ENCODE data around the gene RELN.
"Not testable (repeated sequence)": the region's sequence is repeated elsewhere in the genome, so short reads cannot be mapped to it uniquely, and the experiment has no call there.

RELN gene

GRCh38 chr7:103564416-103564815, 425.0 kb downstream of the RELN start:
- DNase-seq (ENCODE audit: low spot score) = no peak

GRCh38 chr7:103560136-103560535, 429.3 kb downstream of the RELN start:
- DNase-seq (ENCODE audit: low spot score) = no peak

GRCh38 chr7:103551016-103551415, 438.4 kb downstream of the RELN start:
- no peak for DNase-seq (ENCODE audit: low spot score)

- no peak for DNase-seq (ENCODE audit: low spot score)
Measured at GRCh38 chr7:103549786-103550185, 439.7 kb downstream of the RELN start.

GRCh38 chr7:103547451-103548284, 441.8 kb downstream of the RELN start:
- no peak for DNase-seq (ENCODE audit: low spot score)

GRCh38 chr7:103542470-103542869, 447.0 kb downstream of the RELN start:
- DNase-seq (ENCODE audit: low spot score) = no peak

GRCh38 chr7:103541947-103542346, 447.5 kb downstream of the RELN start:
- DNase-seq (ENCODE audit: low spot score) = no peak

- no peak for DNase-seq (ENCODE audit: low spot score)
Measured at GRCh38 chr7:103541026-103541425, 448.4 kb downstream of the RELN start.

- no peak for DNase-seq (ENCODE audit: low spot score)
Measured at GRCh38 chr7:103540338-103540737, 449.1 kb downstream of the RELN start.

GRCh38 chr7:103539875-103540274, 449.6 kb downstream of the RELN start:
- no peak for DNase-seq (ENCODE audit: low spot score)

GRCh38 chr7:103538964-103539709, 450.3 kb downstream of the RELN start:
- no peak for DNase-seq (ENCODE audit: low spot score)

- DNase-seq (ENCODE audit: low spot score) = no peak
Measured at GRCh38 chr7:103533761-103534160, 455.7 kb downstream of the RELN start.

- no peak for DNase-seq (ENCODE audit: low spot score)
Measured at GRCh38 chr7:103532955-103533354, 456.5 kb downstream of the RELN start.

GRCh38 chr7:103528152-103528551, 461.3 kb downstream of the RELN start:
- DNase-seq (ENCODE audit: low spot score) = no peak

- no peak for DNase-seq (ENCODE audit: low spot score)
Measured at GRCh38 chr7:103525937-103526336, 463.5 kb downstream of the RELN start.

GRCh38 chr7:103524042-103524907, 465.2 kb downstream of the RELN start:
- DNase-seq (ENCODE audit: low spot score) = peak; percentile 31

GRCh38 chr7:103521937-103522336, 467.5 kb downstream of the RELN start:
- no peak for DNase-seq (ENCODE audit: low spot score)

GRCh38 chr7:103504505-103505135, 484.8 kb downstream of the RELN start:
- no peak for DNase-seq (ENCODE audit: low spot score)

GRCh38 chr7:103501206-103501605, 488.3 kb downstream of the RELN start:
- no peak for DNase-seq (ENCODE audit: low spot score)

- DNase-seq (ENCODE audit: low spot score) = no peak
Measured at GRCh38 chr7:103499976-103500375, 489.5 kb downstream of the RELN start.

GRCh38 chr7:103487419-103487818, 502.0 kb downstream of the RELN start:
- no peak for DNase-seq (ENCODE audit: low spot score)

- DNase-seq (ENCODE audit: low spot score) = not testable (repeated sequence)
Measured at GRCh38 chr7:103486873-103487272, 502.6 kb downstream of the RELN start.

All from COLO829 (cell line).